Measurements from ENCODE around the gene ADCY1.

Gene ADCY1

GRCh38 chr7:45692031-45692430 lies 117.9 kb downstream of the ADCY1 start:
- no peak for DNase-seq (ENCODE audit: low read depth)
- no peak for TF ChIP-seq CTCF (IDR thresholded peaks at IDR 0.05; ENCODE audit: control insufficient read depth, extremely low read depth, insufficient read depth)
- H3K4me3 ChIP-seq (ENCODE audit: low read depth, low read length) = no peak overlapping the region

- DNase-seq (ENCODE audit: low read depth) = no peak
- TF ChIP-seq CTCF (IDR thresholded peaks at IDR 0.05; ENCODE audit: control insufficient read depth, extremely low read depth, insufficient read depth) = no peak
- H3K4me3 ChIP-seq (ENCODE audit: low read depth, low read length) = no peak overlapping the region
Observed at GRCh38 chr7:45695249-45695995, 121.3 kb downstream of the ADCY1 start.

GRCh38 chr7:45696476-45696875 lies 122.3 kb downstream of the ADCY1 start:
- TF ChIP-seq CTCF (IDR thresholded peaks at IDR 0.05; ENCODE audit: control insufficient read depth, extremely low read depth, insufficient read depth) = no peak
- DNase-seq (ENCODE audit: low read depth) = no peak
- H3K4me3 ChIP-seq (ENCODE audit: low read depth, low read length) = no peak overlapping the region

- no peak for DNase-seq (ENCODE audit: low read depth)
- H3K4me3 ChIP-seq (ENCODE audit: low read depth, low read length) = no peak overlapping the region
- TF ChIP-seq CTCF (IDR thresholded peaks at IDR 0.05; ENCODE audit: control insufficient read depth, extremely low read depth, insufficient read depth) = no peak
Observed at GRCh38 chr7:45697576-45698136, 123.5 kb downstream of the ADCY1 start.

GRCh38 chr7:45698303-45699014 lies 124.3 kb downstream of the ADCY1 start:
- no peak for DNase-seq (ENCODE audit: low read depth)

GRCh38 chr7:45699015-45699309 lies 124.8 kb downstream of the ADCY1 start:
- no peak for TF ChIP-seq CTCF (IDR thresholded peaks at IDR 0.05; ENCODE audit: control insufficient read depth, extremely low read depth, insufficient read depth)
- H3K4me3 ChIP-seq (ENCODE audit: low read depth, low read length) = no peak overlapping the region
- DNase-seq (ENCODE audit: low read depth) = no peak

More at GRCh38 chr7:45698303-45699014, 124.3 kb downstream of the ADCY1 start:
- no peak overlapping the region for H3K4me3 ChIP-seq (ENCODE audit: low read depth, low read length)
- no peak for TF ChIP-seq CTCF (IDR thresholded peaks at IDR 0.05; ENCODE audit: control insufficient read depth, extremely low read depth, insufficient read depth)
